HepG2 (cell line): ENCODE data around the gene RAB3D. TPM values are rescaled to one million over a fixed set of nuclear protein-coding genes. Genes with fewer than 3 reads are reported as not detected.

Experiments used
- ARID5B ChIP-seq: IDR thresholded peaks from 2 replicates; pipeline ENCODE4 v1.4.0; 2020; ENCODE audit warnings: mild to moderate bottlenecking, missing genetic modification reagents
- CENPT ChIP-seq: sonication (generic); formaldehyde crosslinking; IDR thresholded peaks from 2 replicates; pipeline ENCODE4 v1.8.0; 2022; ENCODE audit warnings: low read depth, mild to moderate bottlenecking, moderate library complexity, missing genetic modification reagents
- CHD4 ChIP-seq: fragments of 200-600 bp; sonication (generic); IDR thresholded peaks from 2 replicates; pipeline ENCODE4 v1.7.0; 2017; ENCODE audit warnings: mild to moderate bottlenecking, low read length, borderline replicate concordance
- E2F5 ChIP-seq: sonication (generic); formaldehyde crosslinking; conservative IDR thresholded peaks from 2 replicates; pipeline ENCODE4 v1.4.0; 2020; ENCODE audit warnings: missing genetic modification reagents
- FOXA3 ChIP-seq: IDR thresholded peaks from 2 replicates; pipeline ENCODE4 v1.6.1; 2016; ENCODE audit warnings: missing genetic modification reagents, missing compliant biosample characterization
- FOXO4 ChIP-seq: sonication (generic); formaldehyde crosslinking; conservative IDR thresholded peaks from 2 replicates; pipeline ENCODE4 v1.8.1; 2023; ENCODE audit warnings: missing genetic modification reagents
- HBP1 ChIP-seq: IDR thresholded peaks from 2 replicates; pipeline ENCODE4 v1.6.1; 2016; ENCODE audit warnings: low read depth, control low read depth
- HDAC1 ChIP-seq: sonication (generic); formaldehyde crosslinking; IDR thresholded peaks from 2 replicates; pipeline ENCODE4 v1.5.1; 2020; ENCODE audit warnings: mild to moderate bottlenecking, missing genetic modification reagents
- HMGA1 ChIP-seq: sonication (generic); formaldehyde crosslinking; conservative IDR thresholded peaks from 2 replicates; pipeline ENCODE4 v1.4.0; 2020; ENCODE audit warnings: missing genetic modification reagents
- JUN ChIP-seq: sonication (generic); formaldehyde crosslinking; IDR thresholded peaks from 2 replicates; pipeline ENCODE4 v1.4.0; 2020; ENCODE audit warnings: mild to moderate bottlenecking, missing genetic modification reagents
- MXD3 ChIP-seq: IDR thresholded peaks from 2 replicates; pipeline ENCODE4 v1.6.1; 2016; ENCODE audit warnings: mild to moderate bottlenecking, missing biosample characterization, missing genetic modification reagents
- RARA ChIP-seq: IDR thresholded peaks from 2 replicates; pipeline ENCODE4 v1.6.1; 2016; ENCODE audit warnings: missing genetic modification reagents, missing compliant biosample characterization
- THRA ChIP-seq: sonication (generic); formaldehyde crosslinking; IDR thresholded peaks from 2 replicates; pipeline ENCODE4 v1.4.0; 2020; ENCODE audit warnings: missing genetic modification reagents, borderline replicate concordance
- ZNF12 ChIP-seq: sonication (generic); formaldehyde crosslinking; IDR thresholded peaks from 2 replicates; pipeline ENCODE4 v1.5.0; 2020; ENCODE audit warnings: missing genetic modification reagents
- ZNF264 ChIP-seq: sonication (generic); formaldehyde crosslinking; IDR thresholded peaks from 2 replicates; pipeline ENCODE4 v1.4.0; 2020; ENCODE audit warnings: missing genetic modification reagents
- ZNF317 ChIP-seq: sonication (generic); formaldehyde crosslinking; IDR thresholded peaks from 2 replicates; pipeline ENCODE4 v1.5.0; 2020; ENCODE audit warnings: mild to moderate bottlenecking, missing genetic modification reagents
- ZNF33A ChIP-seq: sonication (generic); formaldehyde crosslinking; IDR thresholded peaks from 2 replicates; pipeline ENCODE4 v1.5.1; 2020; ENCODE audit warnings: missing genetic modification reagents, mild to moderate bottlenecking, moderate library complexity, borderline replicate concordance
- ZNF430 ChIP-seq: sonication (generic); formaldehyde crosslinking; IDR thresholded peaks from 2 replicates; pipeline ENCODE4 v1.9.0; 2021; ENCODE audit warnings: mild to moderate bottlenecking, missing genetic modification reagents
- ZNF713 ChIP-seq: sonication (generic); formaldehyde crosslinking; IDR thresholded peaks from 2 replicates; pipeline ENCODE4 v1.4.0; 2020; ENCODE audit warnings: mild to moderate bottlenecking, missing genetic modification reagents
- polyA plus RNA-seq, 8 experiments: library from polyadenylated mRNA; depleted of rRNA in 3 of 8; stranded (reverse) in 7 of 8; unstranded in 1 of 8; fragments of >200 nt; fragmentation: Illumina TruSeq in 4 of 8; extraction: Trizol in 4 of 8; gene quantifications; 2 replicates each; pipeline versions ENCODE4 v1.2.1 to v1.2.3, GENCODE V29; 2011 to 2016; ENCODE audit warnings: low read depth in 4 of 8, missing spikeins in 1 of 8, mixed read lengths in 1 of 8; ENCODE audit not compliant: insufficient read depth in 1 of 8
- total RNA-seq, 5 experiments: library from RNA; depleted of rRNA; stranded (reverse); fragments of >200 nt; fragmentation: Illumina TruSeq; extraction: Trizol; gene quantifications; 2 replicates each; pipeline ENCODE4 v1.2.3, GENCODE V29; 2016; ENCODE audit warnings: low read depth in 1 of 5

The RAB3D gene
- total and polyA plus RNA-seq, 2 of the 13 experiments (the other 11 are each of a cell fraction or from before 2014, with no cell fraction given): 2.0 to 16.1 TPM

- TF ChIP-seq ZNF430 (CRISPR knock-in tag) (no peak), E2F5 (CRISPR knock-in tag) (no peak), ZNF317 (CRISPR knock-in tag) (0 out of 2 replicates have a peak, but pooled peaks have one; percentile 39), CENPT (no peak), HMGA1 (CRISPR knock-in tag) (no peak), CHD4 (no peak), MXD3 (CRISPR knock-in tag) (no peak), HBP1 (CRISPR knock-in tag) (0 out of 2 replicates have a peak, but pooled peaks have one; percentile 69), ZNF264 (CRISPR knock-in tag) (no peak), THRA (CRISPR knock-in tag) (peak; percentile 42; the same call in 1 of the 2 replicates), ZNF33A (no peak), FOXO4 (CRISPR knock-in tag) (no peak), RARA (CRISPR knock-in tag) (0 out of 2 replicates have a peak, but pooled peaks have one; percentile 8), JUN (CRISPR knock-in tag) (no peak), ARID5B (peak; percentile 48), ZNF713 (CRISPR knock-in tag) (0 out of 2 replicates have a peak, but pooled peaks have one; percentile 32), FOXA3 (CRISPR knock-in tag) (peak; percentile 42; the same call in 1 of the 2 replicates), HDAC1 (CRISPR knock-in tag) (peak; percentile 55), ZNF12 (no peak)
Measured at GRCh38 chr19:11293433-11294389, 45.7 kb downstream of the RAB3D start (continued).
